Stimulated activated CD8-positive, alpha-beta memory T cell treated with anti-CD3 and anti-CD28 coated beads, Interleukin-2, amount 100 ng/mL, for 1 hour (primary cell): ENCODE data around the gene TBC1D5.

ENCODE experiments used
- DNase-seq, 2 donors: peaks; one replicate each; pipeline ENCODE4 v3.0.0-alpha.2; 2020; ENCODE audit warnings: low read depth in 2 of 2

TBC1D5 gene

DNA sequence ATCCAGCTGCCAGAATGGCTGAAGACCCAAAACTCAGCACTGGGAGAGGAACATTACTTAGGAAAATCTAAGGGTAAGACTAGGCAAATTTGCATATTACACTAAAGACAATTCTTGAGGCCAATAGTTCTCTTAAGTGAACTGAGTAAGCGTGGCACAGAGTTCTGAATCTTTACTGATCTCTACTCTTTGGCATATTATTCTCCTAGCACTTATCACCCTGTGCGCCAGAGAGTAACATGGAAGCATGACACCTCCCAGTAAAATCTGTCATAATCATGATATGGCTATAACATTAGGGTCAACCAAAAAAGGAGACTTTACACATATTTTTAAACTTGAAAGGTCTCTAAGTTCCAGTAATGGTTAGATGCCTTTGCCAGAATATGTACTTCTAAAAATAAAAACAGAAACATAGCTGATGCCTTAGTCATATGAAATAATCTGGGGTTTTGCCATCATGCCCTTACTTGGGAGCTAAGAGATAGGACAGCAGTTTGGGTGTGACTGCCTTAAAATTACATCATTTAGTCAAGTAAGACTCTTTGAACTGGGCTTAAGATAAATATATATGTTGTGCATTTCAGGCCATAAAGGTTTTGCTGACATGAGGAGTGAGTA is 567.1 kb downstream of the TBC1D5 start:
- DNase-seq, result no peak

DNA sequence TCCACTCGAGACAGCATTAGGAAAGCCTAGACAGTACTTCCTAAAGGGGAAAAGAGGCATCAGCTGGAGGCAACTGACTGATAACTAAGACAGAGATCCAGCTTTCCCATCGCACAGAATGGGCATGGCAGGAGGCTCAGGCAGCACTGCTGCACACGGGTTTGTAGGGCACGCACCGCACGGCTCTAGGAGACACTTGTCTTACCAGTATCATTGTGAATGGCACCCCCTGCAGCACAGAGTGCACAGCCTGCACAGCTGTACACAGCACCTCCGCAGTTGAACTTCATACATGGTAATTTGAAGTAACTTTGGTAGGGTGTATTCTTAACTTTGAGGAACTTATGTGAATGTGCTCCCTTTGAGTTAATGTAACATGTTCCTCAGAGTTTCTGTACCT is 576.1 kb downstream of the TBC1D5 start:
- DNase-seq, result no peak

DNA sequence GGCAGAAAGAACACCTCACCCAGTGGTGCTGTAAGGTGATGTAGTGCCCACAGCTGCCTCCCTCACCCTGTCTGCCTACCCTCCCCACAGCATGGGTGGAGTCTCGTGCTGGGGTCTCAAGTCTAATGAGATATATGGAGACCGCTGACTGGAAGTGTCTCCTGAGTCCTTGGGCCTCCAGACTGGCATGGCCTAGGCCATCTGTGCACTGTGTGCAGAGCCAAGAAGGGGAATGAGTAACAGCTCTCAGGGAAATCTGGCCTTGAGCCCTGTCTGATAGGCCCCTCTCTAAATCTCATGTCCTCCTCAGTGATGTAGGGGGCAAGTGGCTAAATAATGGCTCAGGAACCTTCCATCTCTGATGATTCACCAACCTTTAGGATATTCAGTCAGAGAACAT is 580.3 kb downstream of the TBC1D5 start:
- no peak for DNase-seq

DNA sequence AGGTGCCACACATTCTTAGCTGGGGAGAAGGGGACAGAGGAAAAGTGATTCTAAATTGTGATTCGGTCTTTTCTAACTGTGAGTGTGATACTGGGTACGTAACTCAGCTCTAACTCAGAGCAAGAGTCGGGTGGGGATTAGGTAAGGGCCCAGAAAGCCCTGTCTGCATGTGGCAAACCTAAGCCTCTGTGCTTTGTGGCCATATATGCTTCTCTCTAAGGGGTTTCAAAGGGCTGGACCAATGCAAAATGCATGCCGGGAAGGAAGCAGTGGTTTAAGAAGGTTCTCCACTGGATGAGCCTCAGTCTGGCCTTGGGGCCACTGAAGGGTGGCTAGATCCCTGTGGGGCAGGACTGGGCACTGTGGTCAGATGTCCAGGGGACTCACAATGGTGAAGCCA is 581.8 kb downstream of the TBC1D5 start:
- DNase-seq, result no peak

DNA sequence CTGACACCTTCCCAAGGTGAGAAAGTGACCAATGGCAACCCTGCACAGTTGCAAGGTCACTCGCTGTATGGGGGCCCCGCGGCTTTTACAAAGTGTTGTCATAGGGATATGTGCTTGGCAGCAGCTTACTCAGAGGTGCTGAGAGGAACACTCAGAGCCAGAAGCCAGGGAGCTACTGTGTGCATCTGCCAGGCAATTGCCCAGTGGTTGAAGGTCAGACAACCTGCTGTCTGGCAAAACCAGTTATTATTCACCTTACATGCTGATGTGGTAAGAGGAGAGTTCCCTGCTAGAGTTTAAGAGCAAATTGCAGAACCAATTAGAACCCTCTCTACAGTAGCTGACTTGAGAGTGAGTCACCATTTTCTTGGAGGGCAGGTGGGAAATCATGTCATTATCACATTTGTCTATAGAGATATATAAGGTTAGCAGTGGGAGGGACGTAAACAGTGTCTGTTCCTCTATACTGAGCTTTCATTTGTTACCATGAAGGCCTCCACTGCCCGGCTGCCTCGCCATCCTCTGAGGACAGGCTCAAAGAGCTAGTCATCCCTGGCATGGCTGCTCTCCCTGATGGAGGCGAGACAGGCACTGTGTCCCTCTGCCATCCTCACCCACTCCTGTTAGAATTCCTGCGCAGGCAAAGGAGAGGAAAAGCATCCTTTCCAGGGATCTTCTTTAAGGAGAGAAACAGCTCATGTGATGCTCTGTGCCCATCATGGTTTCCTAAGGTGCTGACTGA is 583.3 kb downstream of the TBC1D5 start:
- no peak for DNase-seq

DNA sequence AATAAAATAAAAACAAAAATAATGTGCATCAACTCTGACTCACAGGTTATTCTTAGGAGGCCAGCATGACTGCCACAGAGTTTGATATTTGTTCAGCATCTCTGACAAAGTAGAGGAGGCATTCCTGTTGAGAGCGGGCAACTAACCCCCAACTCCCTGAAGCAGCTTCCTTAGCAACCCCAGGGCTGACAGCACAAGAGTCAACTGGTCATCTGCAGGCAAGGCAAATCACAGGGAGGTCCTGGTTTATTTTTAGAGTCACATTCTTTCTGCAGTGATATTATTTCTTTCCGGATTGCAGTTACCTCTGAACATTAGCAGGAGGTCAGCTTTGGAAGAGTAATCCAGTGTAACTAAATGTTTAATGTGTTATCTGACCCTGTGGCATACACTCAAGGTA is 584.7 kb downstream of the TBC1D5 start:
- DNase-seq, result no peak

DNA sequence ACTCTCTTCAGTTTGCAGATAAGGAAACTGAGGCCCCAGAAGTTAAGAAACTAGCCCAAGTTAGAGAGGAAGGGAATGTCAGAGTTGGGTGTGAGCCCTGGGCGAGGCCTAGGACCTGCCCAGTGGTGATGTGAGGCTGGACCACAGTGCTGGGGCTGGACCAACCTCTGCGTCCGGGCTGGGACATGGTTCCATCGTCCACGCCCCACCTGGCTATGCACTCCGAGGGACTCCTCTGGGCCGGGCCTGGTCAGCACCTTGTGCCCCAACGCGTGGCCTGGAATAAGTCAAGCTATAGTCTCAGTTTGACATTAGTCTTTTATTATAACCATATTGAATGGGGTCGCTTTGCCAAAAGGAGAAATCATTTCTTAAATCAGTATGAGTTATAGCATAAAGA is 585.6 kb downstream of the TBC1D5 start:
- DNase-seq, result no peak

DNA sequence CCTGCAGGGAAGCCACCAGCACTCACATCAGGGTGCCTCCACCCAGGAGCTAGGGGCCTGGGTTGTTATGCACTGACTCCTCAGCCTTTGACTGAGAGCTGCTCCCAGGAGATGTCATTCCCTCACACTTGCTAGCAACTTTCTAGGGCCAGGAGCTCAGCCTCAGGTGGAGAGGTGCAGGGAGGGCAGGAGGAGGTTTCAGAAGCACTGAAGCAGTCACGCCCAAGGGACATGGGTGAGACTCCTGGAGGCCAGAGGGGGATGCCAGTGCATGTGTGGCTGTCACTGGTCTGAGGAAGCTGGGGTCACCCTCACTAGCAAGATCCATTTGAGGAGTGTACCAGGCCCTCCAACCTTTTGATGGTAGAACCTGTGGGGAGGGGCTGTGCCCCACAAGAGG is 586.5 kb downstream of the TBC1D5 start:
- DNase-seq, result no peak

DNA sequence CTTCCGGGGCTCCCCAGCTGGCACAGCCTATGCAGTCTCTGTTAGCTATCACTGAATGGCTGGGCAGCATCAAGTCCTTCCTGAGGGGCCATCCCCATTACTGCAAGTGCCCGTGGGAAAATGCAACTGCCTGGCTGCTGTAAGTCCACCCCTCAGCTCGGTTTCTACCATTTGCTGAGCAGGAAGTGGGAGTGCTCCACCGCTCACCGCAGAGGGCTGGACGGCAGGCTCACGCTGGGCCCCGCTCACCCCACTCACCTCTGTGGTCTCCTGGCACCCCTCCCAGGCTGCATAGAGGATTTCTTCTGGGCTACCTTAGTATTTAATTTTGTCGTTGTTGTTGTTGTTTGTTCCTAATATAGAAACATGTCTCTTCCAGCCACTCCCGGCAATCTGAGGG is 587.5 kb downstream of the TBC1D5 start:
- no peak for DNase-seq

DNA sequence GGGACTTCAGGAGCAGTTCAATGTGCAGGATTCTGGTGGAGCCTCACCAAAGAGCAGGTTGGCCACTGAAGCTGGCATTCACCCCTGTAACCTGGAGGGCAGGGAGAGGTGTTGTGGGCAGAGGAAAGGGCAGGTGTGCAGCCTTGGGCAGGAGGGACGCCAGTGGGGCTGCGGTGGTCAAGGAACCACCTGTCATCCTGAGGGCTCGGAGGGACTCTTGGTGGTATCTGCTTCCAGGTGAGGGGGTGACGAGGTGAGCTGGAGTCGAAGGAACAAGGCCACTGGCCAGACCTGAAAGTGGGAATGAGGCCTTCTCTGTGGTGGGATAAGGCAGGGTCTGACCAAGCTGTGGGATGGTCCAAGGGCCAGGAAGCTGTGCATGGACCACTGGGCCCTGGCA is 588.2 kb downstream of the TBC1D5 start:
- no peak for DNase-seq

DNA sequence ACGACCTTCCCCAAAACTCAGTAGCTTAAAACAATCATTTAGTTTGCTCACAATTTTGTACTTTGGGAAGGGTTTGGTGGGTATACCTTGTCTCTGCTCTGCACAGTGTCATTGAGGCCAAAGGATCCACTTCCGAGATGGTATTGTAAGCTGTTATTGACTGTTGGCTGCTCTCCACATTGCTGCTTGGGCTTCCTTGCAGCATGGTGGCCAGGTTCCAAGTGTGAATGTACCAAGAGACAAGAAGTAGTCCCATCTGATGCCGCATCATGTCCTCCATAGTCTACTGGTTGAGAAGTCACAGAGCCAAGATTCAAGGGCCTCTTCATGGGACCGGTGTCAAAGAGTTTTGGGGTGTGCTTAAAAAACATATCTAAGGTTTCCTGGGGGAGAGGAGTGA is 589.2 kb downstream of the TBC1D5 start:
- DNase-seq, result no peak

DNA sequence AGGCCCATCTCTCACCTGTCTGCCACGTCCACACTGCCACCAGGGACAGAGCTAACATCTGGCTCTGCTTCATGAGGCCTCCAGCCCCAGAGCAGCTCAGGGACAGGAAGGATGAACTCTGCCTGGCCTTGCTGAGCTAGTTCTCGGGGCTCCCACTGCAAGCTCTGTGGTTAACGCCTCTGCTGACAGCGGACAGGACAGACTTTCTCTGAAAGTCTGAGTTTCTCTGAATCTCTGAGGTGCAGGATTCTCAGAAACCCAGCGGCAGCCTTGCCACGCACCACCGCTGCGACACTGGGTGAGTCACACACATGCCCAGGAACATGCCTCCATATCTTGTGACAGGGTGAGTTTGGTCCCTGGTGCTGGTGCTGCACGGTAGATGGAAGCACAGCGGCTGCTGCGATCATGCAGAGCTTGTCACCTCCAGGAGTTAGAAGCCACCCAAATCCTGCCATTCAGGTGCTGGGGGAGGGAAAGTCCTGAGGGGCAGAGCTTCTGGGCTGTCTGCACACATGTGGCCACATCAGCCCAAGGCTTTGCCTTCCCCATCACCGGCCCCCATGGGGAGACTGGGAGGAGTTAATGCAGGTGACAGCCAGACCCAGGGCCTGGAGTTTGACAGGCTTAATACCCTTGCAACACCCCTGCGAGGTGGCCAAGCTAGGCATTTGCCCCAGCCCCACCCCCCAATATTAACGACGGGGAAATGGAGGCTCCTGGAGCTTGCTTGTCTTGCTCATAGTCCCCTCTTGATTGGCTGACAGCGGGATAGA is 590.6 kb downstream of the TBC1D5 start:
- peak; percentile 69 for DNase-seq

DNA sequence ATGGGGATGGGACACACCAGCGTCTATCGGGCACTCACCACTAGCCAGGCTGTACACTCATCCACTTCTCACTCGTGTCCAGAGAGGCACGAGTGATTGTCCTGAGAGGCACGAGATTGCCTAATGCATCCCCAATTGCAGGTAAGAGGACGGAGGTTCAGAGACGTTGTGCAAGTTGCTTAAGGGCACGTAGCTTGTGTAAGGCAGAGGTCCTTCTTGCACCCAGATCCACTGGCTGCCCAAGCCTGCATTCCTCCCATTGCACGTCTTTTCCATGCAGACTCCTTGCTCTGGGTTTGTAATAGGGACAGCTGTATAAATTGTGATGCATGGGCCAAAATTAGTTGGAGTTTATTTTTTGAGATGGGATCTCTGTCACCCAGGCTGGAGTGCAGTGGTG is 593.4 kb downstream of the TBC1D5 start:
- no peak for DNase-seq

DNA sequence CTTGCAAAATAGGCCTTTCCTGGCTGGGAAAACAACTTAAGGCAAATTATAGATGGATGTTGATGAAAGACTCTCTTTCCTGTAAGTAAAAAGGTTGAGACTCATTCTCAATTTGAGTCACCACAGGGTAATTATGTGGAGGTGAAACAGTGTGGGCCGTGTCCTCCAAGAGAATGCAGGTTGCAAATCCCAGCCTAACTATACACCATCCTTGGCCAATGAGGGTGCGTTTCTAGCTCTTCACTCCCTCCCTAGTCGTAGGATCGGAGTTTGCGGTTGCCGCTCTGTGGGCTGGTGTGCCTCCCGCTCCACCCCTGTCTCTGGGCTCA is 597.8 kb downstream of the TBC1D5 start:
- no peak for DNase-seq

DNA sequence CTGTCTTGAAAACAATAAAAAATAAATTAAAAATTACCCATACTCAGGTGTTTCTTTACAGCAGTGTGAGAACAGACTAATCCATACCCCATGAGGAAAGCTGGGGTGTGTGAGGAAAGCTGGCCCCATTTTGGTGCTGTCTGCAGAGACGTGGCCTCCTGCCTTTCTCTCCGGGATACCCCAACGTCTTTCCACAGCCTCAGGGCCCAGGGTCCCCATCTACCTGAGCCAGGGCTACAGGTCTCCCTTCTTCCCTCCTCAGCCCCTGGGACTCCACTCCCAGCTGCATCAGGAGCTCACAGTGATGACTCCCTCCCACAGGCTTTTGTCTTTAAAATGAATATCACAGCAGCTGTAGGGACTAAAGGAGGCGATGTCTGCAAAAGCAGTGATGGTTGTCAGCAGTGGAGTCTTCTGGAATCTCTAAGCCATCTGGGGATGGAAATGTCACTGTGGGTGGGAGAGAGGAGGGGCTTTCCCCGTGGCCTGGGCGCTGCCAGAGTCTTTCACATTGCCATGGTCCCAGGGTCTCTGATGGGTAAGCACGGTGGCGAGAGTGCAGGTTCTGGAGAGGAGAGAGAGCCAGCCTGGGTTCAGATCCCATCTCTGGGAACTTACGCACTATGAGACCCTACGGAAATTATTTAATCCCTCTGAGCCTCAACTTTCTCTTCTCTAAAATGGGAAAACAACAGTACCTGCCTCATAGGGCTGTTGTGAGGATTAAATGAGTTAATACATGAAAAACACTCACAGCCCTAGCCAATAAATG is 598.4 kb downstream of the TBC1D5 start:
- DNase-seq, result no peak

DNA sequence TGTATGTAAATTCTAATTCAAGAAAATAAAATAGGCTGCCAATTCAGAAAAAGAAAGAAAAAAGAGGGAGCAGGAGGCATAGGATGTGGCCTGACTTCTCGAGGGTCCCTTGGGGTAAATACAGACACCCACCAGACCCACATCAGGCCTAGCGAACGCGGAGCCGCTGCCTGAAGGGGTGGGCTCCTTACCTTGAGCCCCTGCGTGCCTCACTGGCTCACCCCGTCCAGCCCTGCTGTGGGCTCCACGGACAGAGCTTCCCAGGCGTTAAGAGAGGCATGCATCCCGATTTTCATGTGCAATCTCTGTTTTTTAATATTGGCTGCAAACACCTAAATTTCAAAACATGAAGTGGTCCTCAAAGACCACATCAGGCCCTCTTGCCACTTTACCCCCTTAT is 599.9 kb downstream of the TBC1D5 start:
- DNase-seq, result no peak

DNA sequence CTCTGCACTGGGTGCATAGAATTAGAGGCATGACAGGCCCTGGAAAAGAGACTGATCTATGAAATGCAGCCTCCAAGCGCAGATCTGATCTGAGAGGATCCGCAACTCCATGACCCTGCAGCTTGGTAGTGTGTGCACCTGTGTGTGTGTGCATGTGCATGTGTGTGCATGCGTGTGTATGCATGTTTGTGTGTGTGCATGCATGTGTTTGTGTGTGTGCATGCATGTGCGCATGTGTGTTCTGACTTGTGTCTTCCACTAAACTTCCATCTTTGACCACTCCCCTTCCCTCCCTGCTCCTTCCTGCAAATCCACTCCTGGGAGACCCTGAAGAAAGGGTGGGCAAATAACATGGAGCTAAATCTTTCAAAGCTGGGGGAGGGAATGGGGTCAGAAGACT is 600.7 kb downstream of the TBC1D5 start:
- no peak for DNase-seq

DNA sequence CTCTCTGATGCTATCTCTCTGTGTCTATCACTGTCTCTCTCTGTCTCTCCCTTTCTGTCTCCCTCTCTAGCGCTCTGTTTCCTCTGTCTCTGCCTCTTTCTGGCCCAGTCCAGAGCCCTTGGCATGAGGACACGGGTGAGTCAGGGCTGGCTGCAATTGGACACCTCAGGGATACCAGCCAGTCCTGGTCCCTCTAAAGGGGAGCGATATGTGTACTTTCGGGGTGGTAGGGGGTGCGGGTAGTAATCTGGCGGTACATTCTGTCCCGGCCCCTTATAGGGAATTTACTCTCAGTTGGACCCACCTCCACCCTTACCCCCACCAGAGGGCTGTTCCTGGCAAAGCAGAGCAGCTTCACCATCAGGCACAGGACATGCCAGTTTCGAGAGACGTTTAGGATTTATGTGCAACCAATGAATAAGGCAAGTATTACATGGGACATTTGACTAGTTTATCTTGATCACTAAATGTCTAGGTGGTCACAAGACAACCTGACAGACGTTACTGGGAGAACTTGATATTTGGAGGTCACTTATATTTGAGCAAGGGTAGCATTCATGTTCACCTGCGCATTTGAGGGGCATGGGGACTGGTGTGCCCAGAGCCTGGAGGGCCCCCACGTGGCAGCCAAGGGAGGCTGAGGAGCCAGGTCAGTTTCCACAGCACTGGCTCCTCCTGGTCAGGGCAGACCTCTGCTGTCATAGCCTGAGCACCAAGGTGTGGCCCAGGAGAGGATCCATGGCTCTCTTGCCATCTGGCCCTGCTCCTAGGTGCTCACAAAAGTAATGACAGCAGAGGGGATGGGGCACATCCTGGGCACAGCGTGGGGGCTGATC is 601.5 kb downstream of the TBC1D5 start:
- no peak for DNase-seq

DNA sequence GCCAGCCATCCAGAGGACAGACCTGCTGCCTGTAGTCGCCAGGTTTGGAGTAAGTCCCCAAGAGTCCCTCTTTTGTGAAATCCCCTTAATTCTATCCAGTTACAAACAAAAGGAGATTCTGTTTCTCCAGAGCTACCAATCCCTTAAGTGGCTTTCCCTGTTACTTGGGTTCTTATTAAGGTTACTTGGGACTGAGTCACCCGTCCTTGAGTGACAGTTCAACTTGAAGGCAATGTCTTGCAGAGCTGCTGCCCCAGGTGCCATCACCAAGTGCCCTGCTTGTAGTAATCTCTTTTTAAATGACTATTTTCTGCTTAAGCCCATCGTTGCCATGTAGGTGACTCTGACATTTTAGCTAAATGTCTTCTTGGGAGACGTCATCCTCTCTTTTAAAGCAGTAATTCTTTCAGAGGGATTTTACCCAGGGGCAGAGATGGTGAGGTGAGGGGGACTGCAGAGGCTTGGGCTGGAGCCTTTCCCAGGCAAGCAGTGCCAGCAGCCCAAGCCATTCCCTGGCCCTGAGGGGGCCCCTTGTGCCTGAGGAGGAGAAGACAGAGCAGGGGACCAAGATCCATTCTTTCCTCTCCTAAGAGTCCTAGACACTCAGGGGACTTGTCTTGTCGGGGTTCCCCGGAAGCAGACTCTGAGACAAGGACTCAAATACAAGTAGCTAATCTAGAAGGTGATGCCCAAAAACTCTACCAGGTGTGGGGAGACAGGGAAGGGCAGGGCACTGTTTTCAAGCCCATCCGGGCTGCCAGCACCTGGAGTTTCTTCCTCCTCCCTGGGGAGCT is 604.0 kb downstream of the TBC1D5 start:
- DNase-seq, result no peak

DNA sequence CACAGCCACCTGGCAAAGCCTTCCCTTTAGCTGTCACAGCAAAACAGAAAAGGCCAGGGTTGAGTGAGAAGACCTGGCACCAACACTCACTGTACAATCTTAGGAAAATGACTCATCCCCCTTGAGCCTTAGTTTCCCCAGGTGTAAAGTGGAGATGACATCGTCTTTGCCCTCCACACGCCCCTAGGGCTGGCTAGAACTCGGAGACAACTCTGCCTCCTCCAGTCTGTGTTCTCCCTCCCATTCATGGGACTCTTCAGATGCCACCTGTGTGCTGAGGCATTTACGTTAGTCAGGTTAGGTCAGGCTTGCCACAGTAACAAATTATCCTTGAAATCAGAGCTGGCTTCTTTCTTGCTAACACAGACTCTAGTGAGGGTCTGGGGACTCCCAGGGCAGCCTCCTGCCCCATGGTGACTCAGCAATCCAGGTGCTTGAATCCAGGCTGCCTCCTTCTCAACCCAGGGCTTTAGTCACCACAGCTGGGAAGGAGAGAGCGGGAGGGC is 605.1 kb downstream of the TBC1D5 start:
- no peak for DNase-seq
